ENCODE data around the gene CHPF2. TPM values are rescaled to one million over a fixed set of nuclear protein-coding genes. Genes with fewer than 3 reads are reported as not detected.

Gene CHPF2
- total RNA-seq, 1 experiment from 2014 or later, result 19.5 TPM

GRCh38 chr7:151242159-151243044, 10.1 kb downstream of the CHPF2 start:
- Histone ChIP-seq H3K9me3 (ENCODE audit: control insufficient read depth in 1 of 2, insufficient read depth in 1 of 2, low read depth in 1 of 2, low read length in 2 of 2) (no peaks in the 10 kb centered on the region), H3K4me1 (ENCODE audit: control insufficient read depth in 1 of 2, insufficient read depth in 2 of 2, low read length in 2 of 2) (peaks cover 14 to 32% of the 10 kb centered on the region in 2 experiments), H2AFZ (ENCODE audit: low read depth, low read length, poor library complexity, severe bottlenecking) (no peak overlapping the region), H3K9ac (ENCODE audit: low read length) (no peak overlapping the region), H3K36me3 (ENCODE audit: control insufficient read depth in 1 of 2, insufficient read depth in 2 of 2, low read length in 2 of 2) (peaks cover 9 to 24% of the 10 kb centered on the region in 2 experiments; a peak in 3 of 4 replicates), H3K9me2 (ENCODE audit: insufficient read depth) (no peaks in the 10 kb centered on the region), H3K27ac (ENCODE audit: low read depth, low read length) (no peak overlapping the region), H3K27me3 (ENCODE audit: insufficient read depth, low read length) (no peaks in the 10 kb centered on the region), H3K4me3 (replicated peaks in 1 of 2; ENCODE audit: low read depth in 1 of 2, low read length in 2 of 2) (no peak overlapping the region), H3K4me2 (ENCODE audit: low read length) (no peak overlapping the region), H4K20me1 (ENCODE audit: insufficient read depth) (no peaks in the 10 kb centered on the region), H3K79me2 (ENCODE audit: insufficient read depth, low read length) (no peaks in the 10 kb centered on the region)
- ChIA-PET RAD21 (ENCODE audit: low non-redundant PET in 1 of 2, low total read pairs in 2 of 2, uncharacterized antibody in 2 of 2, unreplicated experiment in 2 of 2) (no interaction called here), CTCF (interaction anchor here (0.9 to 1.2 kb wide), 3 partner anchors 8 to 15 kb away, joined by 4 to 6 read pairs (median 5); no protein-coding TSS in a partner anchor), POLR2A (no interaction called here)
- ATAC-seq, result no peak
- no peak for DNase-seq (ENCODE audit: low read depth, low spot score)
- BruUV-seq (replicated peaks), result no TSS peak
- intact Hi-C loops (cut with micrococcal nuclease), result loop anchor here (10.0 kb wide), 1 partner anchor 118 kb away; no protein-coding TSS in a partner anchor
- TF ChIP-seq POLR2AphosphoS5 (IDR thresholded peaks at IDR 0.05; ENCODE audit: low read depth, low read length) (peak; percentile 27), ZNF274 (IDR thresholded peaks at IDR 0.05; ENCODE audit: low read depth, low read length) (no peak)

GRCh38 chr7:151243045-151243349, 10.7 kb downstream of the CHPF2 start:
- POLR2A ChIA-PET, result no interaction called here
- peaks cover 17 to 38% of the 10 kb centered on the region in 2 experiments for H3K4me1 ChIP-seq (ENCODE audit: control insufficient read depth in 1 of 2, insufficient read depth in 2 of 2, low read length in 2 of 2)
- BruUV-seq (replicated peaks), result no TSS peak
- TF ChIP-seq POLR2A (IDR thresholded peaks at IDR 0.05; ENCODE audit: borderline replicate concordance, extremely low read depth, insufficient read depth, insufficient read length), result no peak
- no peak for TF ChIP-seq ZNF274 (IDR thresholded peaks at IDR 0.05; ENCODE audit: low read depth, low read length)
- TF ChIP-seq RAD21 (IDR thresholded peaks at IDR 0.05; ENCODE audit: low read depth), result no peak
- no peak for TF ChIP-seq EZH2 (IDR thresholded peaks at IDR 0.05)
- TF ChIP-seq, protein P1, sequence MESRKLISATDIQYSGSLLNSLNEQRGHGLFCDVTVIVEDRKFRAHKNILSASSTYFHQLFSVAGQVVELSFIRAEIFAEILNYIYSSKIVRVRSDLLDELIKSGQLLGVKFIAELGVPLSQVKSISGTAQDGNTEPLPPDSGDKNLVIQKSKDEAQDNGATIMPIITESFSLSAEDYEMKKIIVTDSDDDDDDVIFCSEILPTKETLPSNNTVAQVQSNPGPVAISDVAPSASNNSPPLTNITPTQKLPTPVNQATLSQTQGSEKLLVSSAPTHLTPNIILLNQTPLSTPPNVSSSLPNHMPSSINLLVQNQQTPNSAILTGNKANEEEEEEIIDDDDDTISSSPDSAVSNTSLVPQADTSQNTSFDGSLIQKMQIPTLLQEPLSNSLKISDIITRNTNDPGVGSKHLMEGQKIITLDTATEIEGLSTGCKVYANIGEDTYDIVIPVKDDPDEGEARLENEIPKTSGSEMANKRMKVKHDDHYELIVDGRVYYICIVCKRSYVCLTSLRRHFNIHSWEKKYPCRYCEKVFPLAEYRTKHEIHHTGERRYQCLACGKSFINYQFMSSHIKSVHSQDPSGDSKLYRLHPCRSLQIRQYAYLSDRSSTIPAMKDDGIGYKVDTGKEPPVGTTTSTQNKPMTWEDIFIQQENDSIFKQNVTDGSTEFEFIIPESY (IDR thresholded peaks at IDR 0.05; ENCODE audit: extremely low read depth, insufficient replicate concordance, low read length), result no peak
- TF ChIP-seq JUND (IDR thresholded peaks at IDR 0.05), result no peak
- no peak for TF ChIP-seq FOSL1 (IDR thresholded peaks at IDR 0.05; ENCODE audit: low read depth)
- no peak for TF ChIP-seq ZFX (IDR thresholded peaks at IDR 0.05)
- TF ChIP-seq SP1 (IDR thresholded peaks at IDR 0.05; ENCODE audit: low read depth), result no peak
- no peak for TF ChIP-seq ELF1 (IDR thresholded peaks at IDR 0.05; ENCODE audit: borderline replicate concordance, low read depth)
- TF ChIP-seq CBX3 (IDR thresholded peaks at IDR 0.05; ENCODE audit: low read depth), result no peak
- no peak for TF ChIP-seq ATF3 (IDR thresholded peaks at IDR 0.05)
- TF ChIP-seq SIN3A (IDR thresholded peaks at IDR 0.05; ENCODE audit: low read depth), result no peak
- TF ChIP-seq, protein P2, sequence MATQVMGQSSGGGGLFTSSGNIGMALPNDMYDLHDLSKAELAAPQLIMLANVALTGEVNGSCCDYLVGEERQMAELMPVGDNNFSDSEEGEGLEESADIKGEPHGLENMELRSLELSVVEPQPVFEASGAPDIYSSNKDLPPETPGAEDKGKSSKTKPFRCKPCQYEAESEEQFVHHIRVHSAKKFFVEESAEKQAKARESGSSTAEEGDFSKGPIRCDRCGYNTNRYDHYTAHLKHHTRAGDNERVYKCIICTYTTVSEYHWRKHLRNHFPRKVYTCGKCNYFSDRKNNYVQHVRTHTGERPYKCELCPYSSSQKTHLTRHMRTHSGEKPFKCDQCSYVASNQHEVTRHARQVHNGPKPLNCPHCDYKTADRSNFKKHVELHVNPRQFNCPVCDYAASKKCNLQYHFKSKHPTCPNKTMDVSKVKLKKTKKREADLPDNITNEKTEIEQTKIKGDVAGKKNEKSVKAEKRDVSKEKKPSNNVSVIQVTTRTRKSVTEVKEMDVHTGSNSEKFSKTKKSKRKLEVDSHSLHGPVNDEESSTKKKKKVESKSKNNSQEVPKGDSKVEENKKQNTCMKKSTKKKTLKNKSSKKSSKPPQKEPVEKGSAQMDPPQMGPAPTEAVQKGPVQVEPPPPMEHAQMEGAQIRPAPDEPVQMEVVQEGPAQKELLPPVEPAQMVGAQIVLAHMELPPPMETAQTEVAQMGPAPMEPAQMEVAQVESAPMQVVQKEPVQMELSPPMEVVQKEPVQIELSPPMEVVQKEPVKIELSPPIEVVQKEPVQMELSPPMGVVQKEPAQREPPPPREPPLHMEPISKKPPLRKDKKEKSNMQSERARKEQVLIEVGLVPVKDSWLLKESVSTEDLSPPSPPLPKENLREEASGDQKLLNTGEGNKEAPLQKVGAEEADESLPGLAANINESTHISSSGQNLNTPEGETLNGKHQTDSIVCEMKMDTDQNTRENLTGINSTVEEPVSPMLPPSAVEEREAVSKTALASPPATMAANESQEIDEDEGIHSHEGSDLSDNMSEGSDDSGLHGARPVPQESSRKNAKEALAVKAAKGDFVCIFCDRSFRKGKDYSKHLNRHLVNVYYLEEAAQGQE (IDR thresholded peaks at IDR 0.05; ENCODE audit: low read depth), result no peak

More at GRCh38 chr7:151243045-151243349, 10.7 kb downstream of the CHPF2 start:
- H3K27me3 ChIP-seq (ENCODE audit: insufficient read depth, low read length), result no peaks in the 10 kb centered on the region
- ATAC-seq (no peak), DNase-seq (ENCODE audit: low read depth, low spot score) (no peak)
- H3K9ac ChIP-seq (ENCODE audit: low read length), result no peak overlapping the region
- H3K79me2 ChIP-seq (ENCODE audit: insufficient read depth, low read length), result no peaks in the 10 kb centered on the region
- intact Hi-C loops (cut with micrococcal nuclease), result loop anchor here (10.0 kb wide), 1 partner anchor 118 kb away; no protein-coding TSS in a partner anchor
- ChIA-PET RAD21 (ENCODE audit: low non-redundant PET in 1 of 2, low total read pairs in 2 of 2, uncharacterized antibody in 2 of 2, unreplicated experiment in 2 of 2) (no interaction called here), CTCF (interaction anchor here (0.9 to 1.7 kb wide), 5 partner anchors 9 to 367 kb away, joined by 3 to 9 read pairs (median 5); partner anchors contain the start of gene CHPF2)
- H2AFZ ChIP-seq (ENCODE audit: low read depth, low read length, poor library complexity, severe bottlenecking), result no peak overlapping the region
- no peaks in the 10 kb centered on the region for H3K9me3 ChIP-seq (ENCODE audit: control insufficient read depth in 1 of 2, insufficient read depth in 1 of 2, low read depth in 1 of 2, low read length in 2 of 2)
- H3K9me2 ChIP-seq (ENCODE audit: insufficient read depth), result no peaks in the 10 kb centered on the region
- no peaks in the 10 kb centered on the region for H4K20me1 ChIP-seq (ENCODE audit: insufficient read depth)
- no peak overlapping the region for H3K27ac ChIP-seq (ENCODE audit: low read depth, low read length)
- no peak overlapping the region for H3K4me3 ChIP-seq (replicated peaks in 1 of 2; ENCODE audit: low read depth in 1 of 2, low read length in 2 of 2)
- peaks cover 9 to 22% of the 10 kb centered on the region in 2 experiments; a peak in 3 of 4 replicates for H3K36me3 ChIP-seq (ENCODE audit: control insufficient read depth in 1 of 2, insufficient read depth in 2 of 2, low read length in 2 of 2)
- no peak overlapping the region for H3K4me2 ChIP-seq (ENCODE audit: low read length)

Data from HCT116 (cell line).